Hypothalamus (tissue), 51 donors: ENCODE data around the gene FAM241A.
A peak's percentile ranks its signal among the peaks of the same experiment; 100 is the strongest.
"Not testable (repeated sequence)": the region's sequence is repeated elsewhere in the genome, so short reads cannot be mapped to it uniquely, and the experiment has no call there.

Source experiments
- DNase-seq, 51 donors: peaks; one replicate each; lab custom pipeline; 2025; lab: John Stamatoyannopoulos, UW

Gene FAM241A

GRCh38 chr4:112171051-112171763 lies 26.0 kb downstream of the FAM241A start:
- not testable (repeated sequence) for DNase-seq

- no peak for DNase-seq
Measured at GRCh38 chr4:112172180-112172579, 26.9 kb downstream of the FAM241A start.

DNA sequence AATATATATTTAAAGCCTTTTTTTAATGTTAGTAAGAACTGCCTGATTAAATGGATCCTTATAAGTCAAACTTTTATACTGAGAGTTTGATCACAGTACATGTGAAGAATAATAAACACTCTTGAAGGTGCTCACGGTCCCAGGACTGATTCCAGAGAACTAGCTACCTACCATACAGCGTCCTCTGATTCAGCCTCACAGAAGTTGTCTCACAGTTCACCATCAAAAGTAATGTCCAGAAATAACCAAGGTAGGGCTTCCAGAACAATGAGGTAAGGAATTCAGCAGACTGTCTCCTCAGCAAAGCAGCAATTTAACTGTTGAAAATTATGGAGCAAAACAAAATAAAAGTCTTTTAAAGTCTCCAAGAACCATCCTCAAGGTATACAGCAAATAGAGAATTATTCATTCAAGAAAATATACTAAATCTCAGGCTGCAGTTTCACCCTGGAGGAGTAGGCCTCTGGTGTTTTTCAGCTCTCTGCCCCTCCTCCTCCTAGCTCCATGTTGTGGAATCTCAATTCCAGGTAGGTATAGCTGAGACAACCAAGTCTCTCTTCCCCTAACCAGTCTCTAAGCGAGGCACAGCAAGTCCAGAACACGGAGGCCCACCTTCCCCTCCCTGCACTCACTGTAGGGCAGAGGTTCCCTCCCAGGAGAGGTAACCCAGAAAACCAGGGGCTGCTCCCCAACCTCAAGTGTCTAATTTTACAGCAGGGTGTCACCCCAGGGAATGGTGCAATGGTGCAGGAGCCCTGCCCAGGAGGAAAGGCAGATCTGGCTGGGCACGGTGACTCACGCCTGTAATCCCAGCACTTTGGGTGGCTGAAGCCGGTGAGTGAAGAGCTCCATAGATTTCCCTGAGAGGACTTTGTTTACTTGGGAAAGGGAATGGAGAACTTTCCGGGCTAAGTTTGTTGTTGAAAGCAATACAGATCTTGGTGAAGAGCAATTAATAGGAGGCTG lies 28.6 kb downstream of the FAM241A start:
- no peak for DNase-seq

GRCh38 chr4:112175840-112176239 lies 30.6 kb downstream of the FAM241A start:
- no peak for DNase-seq

DNA sequence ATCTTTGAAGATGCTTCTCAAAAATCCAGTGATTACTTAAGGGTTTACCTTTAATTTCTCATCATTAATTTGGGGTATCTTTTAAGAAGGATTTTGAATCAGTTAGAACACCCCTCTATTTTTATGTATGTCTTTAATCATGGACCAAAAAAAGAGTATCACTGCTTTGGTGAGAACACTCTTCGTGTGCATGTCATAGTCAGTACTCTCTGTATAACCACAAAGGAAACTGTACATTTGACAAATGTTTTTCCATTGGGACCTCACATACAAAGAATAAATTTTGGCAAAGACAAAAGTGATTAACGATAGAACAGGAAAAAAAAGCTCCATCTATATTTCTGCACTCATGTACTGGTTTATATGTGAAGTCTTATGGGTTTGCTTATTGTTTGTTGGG lies 31.3 kb downstream of the FAM241A start:
- no peak for DNase-seq

DNA sequence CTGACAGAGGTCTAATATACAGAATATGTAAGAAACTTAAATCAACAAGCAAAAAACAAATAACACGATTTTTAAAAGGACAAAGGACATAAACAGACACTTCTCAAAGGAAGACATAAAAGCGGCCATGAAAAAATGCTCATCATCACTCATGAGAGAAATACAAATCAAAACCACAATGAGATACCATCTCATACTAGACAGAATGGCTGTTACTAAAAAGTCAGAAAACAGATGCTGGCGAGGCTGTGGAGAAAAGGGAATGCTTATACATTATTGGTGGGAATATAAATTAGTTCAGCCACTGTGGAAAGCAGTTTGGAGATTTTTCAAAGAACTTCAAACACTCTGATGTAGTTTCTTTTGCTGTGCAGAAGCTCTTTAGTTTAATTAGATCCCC lies 33.5 kb downstream of the FAM241A start:
- not testable (repeated sequence) for DNase-seq

GRCh38 chr4:112181358-112182000 lies 36.2 kb downstream of the FAM241A start:
- DNase-seq, result no peak

GRCh38 chr4:112182604-112183003 lies 37.4 kb downstream of the FAM241A start:
- DNase-seq, result peak in 3 of 51 donors; percentile 5 to 15 (median 11)

- peak in 1 of 51 donors; percentile 4 for DNase-seq
Measured at GRCh38 chr4:112183252-112183651, 38.0 kb downstream of the FAM241A start.

DNA sequence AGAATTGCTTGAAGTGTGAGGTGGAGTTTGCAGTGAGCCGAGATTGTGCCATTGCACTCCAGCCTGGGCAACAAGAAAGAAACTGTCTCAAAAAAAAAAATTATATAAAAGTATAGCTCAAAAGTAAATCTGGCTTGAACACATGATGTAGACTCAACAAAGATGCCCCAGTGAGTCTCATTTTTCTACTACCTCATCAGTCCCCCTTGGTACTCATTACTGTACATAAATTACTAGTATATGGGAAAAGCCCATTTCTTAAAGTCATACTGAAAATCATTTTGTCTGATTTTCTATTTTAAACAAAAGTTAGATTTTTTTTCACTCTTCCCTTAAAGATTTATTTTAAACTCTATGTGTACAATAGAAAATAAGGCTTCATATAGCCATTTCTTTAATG lies 39.2 kb downstream of the FAM241A start:
- no peak for DNase-seq

DNA sequence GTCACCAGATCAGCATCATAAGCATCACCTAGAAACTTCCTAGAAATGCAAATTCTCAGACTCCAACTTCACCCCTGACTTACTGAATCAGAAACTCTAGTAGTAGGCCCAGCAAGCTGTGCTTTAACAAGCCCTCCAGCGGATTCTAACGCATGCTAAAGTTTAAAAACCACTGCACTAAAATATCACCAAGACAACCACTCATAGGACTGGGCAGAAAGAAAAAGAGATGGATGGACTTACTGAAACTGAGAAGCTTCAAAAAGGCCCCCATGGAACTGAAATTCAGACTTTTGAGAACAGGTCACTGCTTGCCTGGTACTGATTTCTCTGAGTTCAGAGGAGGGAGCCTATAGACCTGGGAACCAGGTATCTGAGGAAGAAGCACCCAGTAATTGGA lies 40.1 kb downstream of the FAM241A start:
- DNase-seq, result no peak

- DNase-seq, result no peak
Measured at GRCh38 chr4:112185740-112186670, 40.8 kb downstream of the FAM241A start.

DNA sequence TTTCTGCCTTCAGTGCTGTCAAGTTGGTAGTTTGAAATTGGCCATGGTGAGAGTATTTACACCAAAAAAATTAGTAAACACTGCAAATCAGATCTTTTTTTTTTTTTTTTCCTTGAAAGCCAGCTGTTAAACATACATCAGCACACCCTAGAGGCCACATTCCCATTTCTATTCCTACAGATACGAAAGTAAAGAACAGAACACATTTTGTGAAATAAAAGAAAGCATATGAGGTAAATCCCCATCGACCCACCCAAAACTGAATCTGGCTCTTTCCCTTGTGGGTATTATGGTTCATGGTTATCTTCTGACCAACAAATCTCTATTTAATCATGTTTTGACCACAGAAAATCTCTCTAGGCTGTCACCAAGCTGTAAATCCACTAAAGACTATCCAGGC lies 44.5 kb downstream of the FAM241A start:
- no peak for DNase-seq

- DNase-seq, result no peak
Measured at GRCh38 chr4:112190684-112191083, 45.4 kb downstream of the FAM241A start.

GRCh38 chr4:112196461-112196860 lies 51.2 kb downstream of the FAM241A start:
- DNase-seq, result no peak

GRCh38 chr4:112199041-112199440 lies 53.8 kb downstream of the FAM241A start:
- no peak for DNase-seq

DNA sequence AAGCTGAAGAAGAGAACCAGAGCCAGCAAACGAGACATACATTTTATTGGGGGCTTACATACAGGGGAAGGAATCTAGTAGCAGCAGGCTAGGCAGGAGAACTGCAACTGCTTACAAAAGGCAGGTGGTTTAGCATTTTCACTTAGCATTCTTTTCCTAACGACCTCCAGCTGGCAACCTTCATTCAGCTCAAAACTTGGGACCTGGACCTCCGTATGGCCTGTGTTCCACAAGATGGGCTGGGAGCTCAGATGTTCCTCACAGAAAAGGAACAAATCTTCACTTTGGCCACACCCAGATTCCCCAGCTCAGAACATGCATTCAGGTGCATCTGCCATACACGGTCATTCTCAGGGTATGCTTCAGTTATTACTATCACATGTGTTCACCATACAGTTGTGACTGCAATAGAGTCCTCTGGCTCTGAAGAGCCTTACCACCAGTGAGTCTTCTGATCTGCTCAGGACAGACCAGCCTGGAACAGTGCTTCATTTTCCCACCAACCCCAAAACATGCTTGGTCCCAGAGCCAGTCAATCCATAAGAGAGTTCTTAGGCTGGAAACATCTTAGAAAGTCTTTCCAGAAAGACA lies 56.8 kb downstream of the FAM241A start:
- DNase-seq, result no peak

- DNase-seq, result no peak
Measured at GRCh38 chr4:112203593-112203992, 58.3 kb downstream of the FAM241A start.

GRCh38 chr4:112206431-112206830 lies 61.2 kb downstream of the FAM241A start:
- no peak for DNase-seq
